ENCODE data around the gene ARL2.

DNA sequence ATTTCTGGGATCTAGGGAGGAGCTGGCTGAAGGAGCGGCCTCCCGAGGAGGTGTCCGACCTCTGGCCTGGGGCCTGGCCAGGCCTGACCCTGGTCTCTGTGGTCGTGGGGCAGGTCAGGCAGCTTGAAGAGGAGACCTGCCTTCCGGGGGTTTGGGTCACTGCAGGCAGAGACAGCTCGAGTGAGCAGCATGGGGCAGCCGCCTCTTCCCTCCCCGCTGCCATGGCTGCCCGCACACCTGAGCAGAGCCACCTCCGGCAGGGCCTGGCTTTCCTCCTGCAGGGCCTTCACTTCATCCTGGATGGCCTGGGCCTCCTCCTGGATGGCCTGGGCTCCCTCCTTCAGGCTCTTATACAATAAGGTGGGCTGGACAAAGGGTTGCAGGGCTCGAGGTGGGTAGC lies 52.4 kb downstream of the ARL2 start:
- TF ChIP-seq EZH2phosphoT487 (IDR thresholded peaks at IDR 0.05; ENCODE audit: insufficient read depth, low read depth) = no peak
- TF ChIP-seq EZH2 (IDR thresholded peaks at IDR 0.05; ENCODE audit: insufficient read depth, poor library complexity, severe bottlenecking) = no peak
